ENCODE results near the gene SLC2A11.
A peak's percentile ranks its signal among the peaks of the same experiment; 100 is the strongest.
"Not testable (repeated sequence)": the region's sequence is repeated elsewhere in the genome, so short reads cannot be mapped to it uniquely, and the experiment has no call there.

SLC2A11 gene

GRCh38 chr22:23862103-23862502, 4.4 kb downstream of the SLC2A11 start:
- DNase-seq (ENCODE audit: low read depth) = no peak
- no peak overlapping the region for H3K4me3 ChIP-seq (ENCODE audit: low read depth, low read length)
- peak; percentile 78 for TF ChIP-seq CTCF (IDR thresholded peaks at IDR 0.05; ENCODE audit: low read depth, low read length, missing control alignments)

GRCh38 chr22:23864499-23865154, 7.0 kb downstream of the SLC2A11 start:
- H3K4me3 ChIP-seq (ENCODE audit: low read depth, low read length); DNase-seq (ENCODE audit: low read depth): not testable (repeated sequence)

GRCh38 chr22:23868580-23868979, 10.9 kb downstream of the SLC2A11 start:
- no peak for TF ChIP-seq CTCF (IDR thresholded peaks at IDR 0.05; ENCODE audit: low read depth, low read length, missing control alignments)

GRCh38 chr22:23874871-23875270, 17.2 kb downstream of the SLC2A11 start:
- H3K4me3 ChIP-seq (ENCODE audit: low read depth, low read length) = no peak overlapping the region
- no peak for TF ChIP-seq CTCF (IDR thresholded peaks at IDR 0.05; ENCODE audit: low read depth, low read length, missing control alignments)
- no peak for DNase-seq (ENCODE audit: low read depth)

More at GRCh38 chr22:23868580-23868979, 10.9 kb downstream of the SLC2A11 start:
- no peak overlapping the region for H3K4me3 ChIP-seq (ENCODE audit: low read depth, low read length)
- DNase-seq (ENCODE audit: low read depth) = no peak

GRCh38 chr22:23875801-23876200, 18.1 kb downstream of the SLC2A11 start:
- no peak for DNase-seq (ENCODE audit: low read depth)
- no peak for TF ChIP-seq CTCF (IDR thresholded peaks at IDR 0.05; ENCODE audit: low read depth, low read length, missing control alignments)

GRCh38 chr22:23877566-23877965, 19.9 kb downstream of the SLC2A11 start:
- TF ChIP-seq CTCF (IDR thresholded peaks at IDR 0.05; ENCODE audit: low read depth, low read length, missing control alignments) = no peak
- no peak overlapping the region for H3K4me3 ChIP-seq (ENCODE audit: low read depth, low read length)
- no peak for DNase-seq (ENCODE audit: low read depth)

More at GRCh38 chr22:23875801-23876200, 18.1 kb downstream of the SLC2A11 start:
- H3K4me3 ChIP-seq (ENCODE audit: low read depth, low read length) = no peak overlapping the region

GRCh38 chr22:23878219-23878618, 20.5 kb downstream of the SLC2A11 start:
- H3K4me3 ChIP-seq (ENCODE audit: low read depth, low read length) = no peak overlapping the region
- no peak for TF ChIP-seq CTCF (IDR thresholded peaks at IDR 0.05; ENCODE audit: low read depth, low read length, missing control alignments)
- DNase-seq (ENCODE audit: low read depth) = no peak
